Measurements from ENCODE around the gene ZNF100.
"Not testable (repeated sequence)": the region's sequence is repeated elsewhere in the genome, so short reads cannot be mapped to it uniquely, and the experiment has no call there.

ZNF100 gene

DNA sequence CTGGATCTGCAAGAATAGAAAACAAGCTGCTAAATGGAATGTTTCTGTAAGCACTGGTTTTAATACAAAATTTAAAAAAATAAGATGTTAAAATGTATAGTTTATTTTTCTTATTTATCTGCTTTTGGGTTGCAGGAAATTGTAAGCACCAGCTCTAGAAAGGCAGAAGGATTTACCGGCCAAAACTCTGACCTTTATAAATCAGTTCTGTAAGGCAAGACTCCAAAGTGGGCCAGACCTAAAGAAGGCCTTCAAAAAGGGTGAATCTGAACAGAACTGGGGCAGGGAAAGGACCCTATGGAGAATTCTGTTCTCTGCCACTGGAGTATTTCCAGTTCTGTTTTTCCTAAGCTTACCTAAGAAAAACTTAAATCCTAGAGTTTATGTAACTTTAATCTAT lies 19.3 kb downstream of the ZNF100 start:
- Mint-ChIP-seq H3K9me3 (peaks cover 58% of the 10 kb centered on the region), H3K36me3 (ENCODE audit: low read depth) (peaks cover 95% of the 10 kb centered on the region), H3K4me1 (ENCODE audit: low read depth) (no peaks in the 10 kb centered on the region), H3K27ac (no peak overlapping the region), H3K27me3 (no peaks in the 10 kb centered on the region), H3K4me3 (no peak overlapping the region)
- intact Hi-C loops (cut with micrococcal nuclease): no loop called here

DNA sequence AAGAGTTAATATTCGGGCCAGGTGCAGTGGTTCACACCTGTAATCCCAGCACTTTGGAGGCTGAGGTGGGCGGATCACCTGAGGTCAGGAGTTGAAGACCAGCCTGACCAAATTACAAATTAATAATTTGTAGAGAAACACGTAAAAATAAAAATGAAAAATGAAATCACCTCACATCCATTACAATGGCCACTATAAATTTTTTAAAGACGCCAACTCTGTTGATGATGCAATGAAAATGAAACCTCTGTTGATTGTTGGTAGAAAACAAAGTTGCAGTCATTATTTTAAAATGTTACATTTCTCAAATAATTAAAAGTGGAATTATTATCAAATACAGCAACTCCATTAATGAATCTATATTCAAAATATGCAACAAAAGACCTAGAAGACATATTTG lies 26.8 kb downstream of the ZNF100 start:
- intact Hi-C loops (cut with micrococcal nuclease): no loop called here
- no peaks in the 10 kb centered on the region for H3K4me1 Mint-ChIP-seq (ENCODE audit: low read depth)

DNA sequence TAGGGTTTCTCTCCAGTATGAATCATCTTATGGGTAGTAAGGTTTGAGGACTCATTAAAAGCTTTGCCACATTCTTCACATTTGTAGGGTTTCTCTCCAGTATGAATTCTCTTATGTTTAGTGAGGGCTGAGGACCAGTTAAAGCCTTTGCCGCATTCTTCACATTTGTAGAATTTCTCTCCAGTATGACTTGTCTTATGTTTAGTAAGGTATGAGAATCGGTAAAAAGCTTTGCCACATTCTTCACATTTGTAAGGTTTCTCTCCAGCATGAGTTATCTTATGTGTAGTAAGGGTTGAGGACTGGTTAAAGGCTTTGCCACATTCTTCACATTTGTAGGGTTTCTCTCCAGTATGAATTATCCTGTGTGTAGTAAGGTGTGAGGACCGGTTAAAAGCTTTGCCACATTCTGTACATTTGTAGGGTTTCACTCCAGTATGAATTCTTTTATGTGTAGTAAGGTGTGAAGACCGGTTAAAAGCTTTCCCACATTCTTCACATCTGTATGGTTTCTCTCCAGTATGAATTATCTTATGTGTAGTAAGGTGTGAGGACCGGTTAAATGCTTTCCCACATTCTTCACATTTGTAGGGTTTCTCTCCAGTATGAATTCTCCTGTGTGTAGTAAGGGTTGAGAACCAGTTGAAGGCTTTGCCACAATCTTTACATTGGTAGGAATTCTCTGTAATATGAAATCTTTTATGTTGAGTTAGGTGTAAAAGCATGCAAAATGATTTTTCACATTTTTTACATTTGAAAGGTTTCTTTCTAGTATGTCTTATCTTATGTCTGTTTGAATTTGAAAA lies 40.2 kb downstream of the ZNF100 start:
- peaks cover 43% of the 10 kb centered on the region for H3K9me3 Mint-ChIP-seq
- not testable (repeated sequence) for H3K4me3 Mint-ChIP-seq

More for the DNA sequence above, 26.8 kb downstream of the ZNF100 start:
- H3K9me3 Mint-ChIP-seq: peaks cover 57% of the 10 kb centered on the region
- no peaks in the 10 kb centered on the region for H3K27me3 Mint-ChIP-seq
- no peak overlapping the region for H3K4me3 Mint-ChIP-seq
- peaks cover 99% of the 10 kb centered on the region for H3K36me3 Mint-ChIP-seq (ENCODE audit: low read depth)
- H3K27ac Mint-ChIP-seq: no peak overlapping the region

DNA sequence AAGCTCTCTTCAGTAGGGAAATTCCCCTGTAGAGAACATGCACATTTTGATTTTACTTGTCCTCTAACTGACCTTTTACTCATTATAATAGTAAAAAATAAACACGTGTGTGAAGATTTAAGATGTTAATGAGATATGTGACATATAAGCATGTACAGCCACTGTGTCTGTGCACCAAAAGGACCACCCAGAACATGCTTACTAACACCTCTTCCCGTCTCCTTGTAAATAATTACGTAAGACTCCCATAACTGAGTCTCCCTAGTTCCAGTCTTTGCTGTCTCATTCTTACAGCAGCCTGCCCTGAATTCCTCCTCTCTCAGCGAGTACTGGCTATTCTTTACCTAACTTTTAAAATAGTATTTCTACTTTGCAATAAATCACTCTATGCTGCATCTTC lies 53.6 kb downstream of the ZNF100 start:
- no peak overlapping the region for H3K27ac Mint-ChIP-seq
- no peak overlapping the region for H3K4me3 Mint-ChIP-seq
- peaks cover 48% of the 10 kb centered on the region for H3K9me3 Mint-ChIP-seq
- H3K4me1 Mint-ChIP-seq (ENCODE audit: low read depth): no peaks in the 10 kb centered on the region
- intact Hi-C loops (cut with micrococcal nuclease): no loop called here
- no peaks in the 10 kb centered on the region for H3K36me3 Mint-ChIP-seq (ENCODE audit: low read depth)
- no peaks in the 10 kb centered on the region for H3K27me3 Mint-ChIP-seq

More for the DNA sequence above, 40.2 kb downstream of the ZNF100 start:
- intact Hi-C loops (cut with micrococcal nuclease); H3K27ac Mint-ChIP-seq; H3K4me1 Mint-ChIP-seq (ENCODE audit: low read depth); H3K27me3 Mint-ChIP-seq: not testable (repeated sequence)
- H3K36me3 Mint-ChIP-seq (ENCODE audit: low read depth): peaks cover 61% of the 10 kb centered on the region

DNA sequence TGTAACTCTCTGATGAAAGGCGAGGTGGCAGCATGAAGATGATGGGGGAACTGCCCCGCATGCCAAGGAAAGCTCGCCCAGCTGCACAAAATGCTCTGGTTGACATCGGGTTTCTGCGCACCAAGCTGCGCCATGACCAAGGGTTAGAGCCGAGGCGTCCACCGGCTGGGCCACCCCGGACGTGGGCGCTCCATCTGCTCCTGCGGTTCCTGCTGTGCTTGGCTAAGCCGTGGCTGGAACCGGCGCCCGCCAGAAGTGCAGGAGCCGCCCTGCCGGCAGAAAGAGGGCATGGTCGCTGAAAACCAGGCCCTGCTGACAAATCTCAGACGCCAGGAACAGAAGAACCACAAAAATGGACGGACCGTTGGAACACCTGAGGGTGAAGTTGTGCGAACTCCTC lies 57.9 kb downstream of the ZNF100 start:
- Mint-ChIP-seq H3K9me3 (peaks cover 54% of the 10 kb centered on the region), H3K36me3 (ENCODE audit: low read depth) (no peaks in the 10 kb centered on the region), H3K4me3 (no peak overlapping the region), H3K4me1 (ENCODE audit: low read depth) (no peaks in the 10 kb centered on the region), H3K27me3 (no peaks in the 10 kb centered on the region), H3K27ac (no peak overlapping the region)
- intact Hi-C loops (cut with micrococcal nuclease): no loop called here

DNA sequence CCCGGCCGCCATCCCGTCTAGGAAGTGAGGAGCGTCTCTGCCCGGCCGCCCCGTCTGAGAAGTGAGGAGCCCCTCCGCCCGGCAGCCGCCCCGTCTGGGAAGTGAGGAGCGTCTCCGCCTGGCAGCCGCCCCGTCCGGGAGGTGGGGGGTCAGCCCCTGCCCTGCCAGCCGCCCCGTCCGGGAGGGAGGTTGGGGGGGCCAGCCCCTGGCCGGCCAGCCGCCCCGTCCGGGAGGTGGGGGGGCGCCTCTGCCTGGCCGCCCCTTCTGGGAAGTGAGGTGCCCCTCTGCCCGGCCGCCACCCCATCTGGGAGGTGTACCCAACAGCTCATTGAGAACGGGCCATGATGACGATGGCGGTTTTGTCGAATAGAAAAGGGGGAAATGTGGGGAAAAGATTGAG lies 59.5 kb downstream of the ZNF100 start:
- H3K27ac Mint-ChIP-seq; H3K27me3 Mint-ChIP-seq; intact Hi-C loops (cut with micrococcal nuclease); H3K4me3 Mint-ChIP-seq; H3K36me3 Mint-ChIP-seq (ENCODE audit: low read depth); H3K4me1 Mint-ChIP-seq (ENCODE audit: low read depth): not testable (repeated sequence)
- H3K9me3 Mint-ChIP-seq: peaks cover 43% of the 10 kb centered on the region

DNA sequence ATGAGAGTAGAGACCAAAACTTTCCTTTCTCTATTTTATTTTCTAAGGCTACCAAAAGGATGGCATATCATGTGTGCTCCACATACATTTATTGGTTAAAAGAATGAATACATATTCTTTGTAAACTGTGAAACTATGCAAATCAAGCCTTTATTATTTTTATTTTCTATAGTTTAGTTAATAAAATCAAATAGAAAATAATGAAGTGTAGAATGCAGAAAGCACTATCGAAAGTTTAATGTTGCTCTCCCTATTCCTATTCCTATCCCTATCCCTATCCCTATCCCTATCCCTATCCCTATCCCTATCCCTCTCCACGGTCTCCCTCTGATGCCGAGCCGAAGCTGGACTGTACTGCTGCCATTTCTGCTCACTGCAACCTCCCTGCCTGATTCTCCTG lies 60.3 kb downstream of the ZNF100 start:
- Mint-ChIP-seq H3K9me3 (peaks cover 43% of the 10 kb centered on the region), H3K27ac (no peak overlapping the region), H3K4me3 (no peak overlapping the region), H3K27me3 (no peaks in the 10 kb centered on the region), H3K4me1 (ENCODE audit: low read depth) (no peaks in the 10 kb centered on the region), H3K36me3 (ENCODE audit: low read depth) (no peaks in the 10 kb centered on the region)
- intact Hi-C loops (cut with micrococcal nuclease): no loop called here

DNA sequence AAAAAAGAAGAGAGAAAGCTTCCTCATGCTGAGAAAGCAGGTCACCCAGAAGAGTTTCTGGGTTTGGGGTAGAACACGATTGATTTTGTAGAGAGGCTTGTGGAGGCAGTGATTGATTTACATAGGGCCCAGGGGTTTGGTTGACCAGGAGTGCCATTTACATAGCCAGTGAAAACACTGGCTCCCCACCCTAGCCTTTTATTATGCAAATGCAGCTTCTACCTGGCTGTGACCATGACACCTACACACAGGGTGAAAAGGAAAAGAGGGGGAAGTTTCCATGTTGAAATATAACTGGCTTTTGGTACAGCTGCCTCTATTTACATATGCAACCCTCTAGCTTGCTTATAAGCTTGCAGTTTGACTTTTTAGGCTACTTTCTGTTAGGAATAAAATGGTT lies 62.0 kb downstream of the ZNF100 start:
- no peak overlapping the region for H3K27ac Mint-ChIP-seq
- no peaks in the 10 kb centered on the region for H3K36me3 Mint-ChIP-seq (ENCODE audit: low read depth)
- H3K27me3 Mint-ChIP-seq: no peaks in the 10 kb centered on the region
- intact Hi-C loops (cut with micrococcal nuclease): no loop called here
- H3K9me3 Mint-ChIP-seq: peaks cover 43% of the 10 kb centered on the region
- no peak overlapping the region for H3K4me3 Mint-ChIP-seq
- H3K4me1 Mint-ChIP-seq (ENCODE audit: low read depth): no peaks in the 10 kb centered on the region

DNA sequence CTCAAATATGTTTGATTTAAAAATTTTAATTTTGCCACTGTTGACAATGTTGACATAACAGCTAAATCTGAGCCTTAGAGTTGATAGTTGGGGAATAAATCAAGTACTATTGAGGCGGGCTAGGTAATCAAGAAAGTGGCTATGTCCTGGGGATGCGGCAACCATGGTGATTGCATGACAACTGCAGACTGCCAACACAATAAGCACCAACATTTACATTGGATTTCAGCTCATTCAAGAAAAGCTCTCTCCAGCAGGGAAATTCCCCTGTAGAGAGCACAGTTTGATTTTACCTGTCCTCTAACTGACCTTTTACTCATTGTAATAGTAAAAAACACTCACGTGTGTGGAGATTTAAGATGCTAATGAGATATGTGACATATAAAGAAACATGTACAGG lies 63.1 kb downstream of the ZNF100 start:
- H3K9me3 Mint-ChIP-seq: peaks cover 35% of the 10 kb centered on the region
- no peaks in the 10 kb centered on the region for H3K4me1 Mint-ChIP-seq (ENCODE audit: low read depth)
- H3K36me3 Mint-ChIP-seq (ENCODE audit: low read depth): no peaks in the 10 kb centered on the region
- no peak overlapping the region for H3K4me3 Mint-ChIP-seq
- H3K27me3 Mint-ChIP-seq: no peaks in the 10 kb centered on the region
- H3K27ac Mint-ChIP-seq: no peak overlapping the region
- intact Hi-C loops (cut with micrococcal nuclease): no loop called here

DNA sequence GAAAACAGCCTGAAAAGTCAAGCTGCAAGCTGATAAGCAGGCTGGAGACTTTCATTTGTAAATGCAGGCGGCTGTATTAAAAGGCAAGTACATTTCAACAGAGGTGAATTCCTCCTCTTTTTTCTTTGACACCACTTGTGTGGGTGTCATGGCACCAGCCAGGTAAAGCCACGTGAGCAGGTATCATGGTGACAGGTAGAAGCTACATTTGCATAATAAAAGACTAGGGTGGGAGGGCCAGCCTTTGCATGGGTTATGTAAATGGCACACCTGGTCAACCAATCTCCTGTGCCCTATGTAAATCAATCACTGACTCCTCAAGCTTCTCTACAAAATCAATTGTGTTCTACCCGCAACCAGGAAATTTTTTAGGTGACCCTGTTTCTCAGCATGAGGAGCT lies 68.2 kb downstream of the ZNF100 start:
- Mint-ChIP-seq H3K27ac (no peak overlapping the region), H3K4me3 (no peak overlapping the region), H3K27me3 (no peaks in the 10 kb centered on the region), H3K4me1 (ENCODE audit: low read depth) (no peaks in the 10 kb centered on the region), H3K9me3 (no peaks in the 10 kb centered on the region), H3K36me3 (ENCODE audit: low read depth) (no peaks in the 10 kb centered on the region)
- intact Hi-C loops (cut with micrococcal nuclease): loop anchor here (2.0 to 5.0 kb wide), 2 partner anchors 217 to 496 kb away; no protein-coding TSS in a partner anchor

DNA sequence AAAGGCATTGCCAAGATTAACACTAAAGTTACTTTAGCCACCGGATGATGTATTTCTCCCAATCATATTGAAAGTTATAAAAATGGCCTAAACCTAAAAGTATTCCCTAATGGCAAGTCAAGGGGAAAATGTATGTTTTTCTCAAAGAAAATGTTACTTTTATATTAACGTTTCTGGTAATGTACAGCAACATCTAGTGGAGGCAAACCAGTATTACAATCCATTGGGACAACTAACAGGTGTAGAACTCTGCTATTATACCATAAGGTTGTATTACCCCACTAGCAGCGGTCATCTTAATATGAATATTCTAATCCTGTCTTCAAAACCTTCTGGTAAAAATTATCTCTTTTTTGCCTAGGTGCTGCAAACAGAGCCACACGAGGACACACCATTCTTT lies 69.2 kb downstream of the ZNF100 start:
- Mint-ChIP-seq H3K27me3 (no peaks in the 10 kb centered on the region), H3K4me1 (ENCODE audit: low read depth) (no peaks in the 10 kb centered on the region), H3K4me3 (no peak overlapping the region), H3K9me3 (no peaks in the 10 kb centered on the region), H3K27ac (no peak overlapping the region), H3K36me3 (ENCODE audit: low read depth) (no peaks in the 10 kb centered on the region)
- intact Hi-C loops (cut with micrococcal nuclease): loop anchor here (2.0 to 5.0 kb wide), 2 partner anchors 216 to 495 kb away; no protein-coding TSS in a partner anchor

DNA sequence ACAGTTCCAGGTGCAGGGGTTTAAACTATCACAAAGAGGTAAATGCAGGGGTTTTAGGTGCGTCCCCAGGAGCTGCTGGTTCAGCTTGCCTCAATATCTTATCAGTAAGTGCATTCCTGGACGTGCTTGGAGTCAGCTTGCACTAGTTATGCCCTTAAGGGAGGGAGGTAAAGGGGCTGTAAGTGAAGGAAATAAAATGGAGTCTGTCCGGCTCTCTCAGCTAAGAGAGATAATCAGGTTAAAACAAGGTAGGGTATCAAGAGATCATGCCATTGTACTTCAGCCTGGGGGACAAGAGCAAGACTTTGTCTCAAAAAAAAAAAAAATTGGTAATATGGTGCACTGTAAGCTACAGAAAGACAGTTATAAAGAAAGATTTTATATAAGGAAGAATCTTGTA lies 69.7 kb downstream of the ZNF100 start:
- Mint-ChIP-seq H3K4me1 (ENCODE audit: low read depth) (no peaks in the 10 kb centered on the region), H3K36me3 (ENCODE audit: low read depth) (no peaks in the 10 kb centered on the region), H3K27me3 (no peaks in the 10 kb centered on the region), H3K9me3 (no peaks in the 10 kb centered on the region), H3K4me3 (no peak overlapping the region), H3K27ac (no peak overlapping the region)
- intact Hi-C loops (cut with micrococcal nuclease): loop anchor here (2.0 to 5.0 kb wide), 2 partner anchors 215 to 495 kb away; no protein-coding TSS in a partner anchor

DNA sequence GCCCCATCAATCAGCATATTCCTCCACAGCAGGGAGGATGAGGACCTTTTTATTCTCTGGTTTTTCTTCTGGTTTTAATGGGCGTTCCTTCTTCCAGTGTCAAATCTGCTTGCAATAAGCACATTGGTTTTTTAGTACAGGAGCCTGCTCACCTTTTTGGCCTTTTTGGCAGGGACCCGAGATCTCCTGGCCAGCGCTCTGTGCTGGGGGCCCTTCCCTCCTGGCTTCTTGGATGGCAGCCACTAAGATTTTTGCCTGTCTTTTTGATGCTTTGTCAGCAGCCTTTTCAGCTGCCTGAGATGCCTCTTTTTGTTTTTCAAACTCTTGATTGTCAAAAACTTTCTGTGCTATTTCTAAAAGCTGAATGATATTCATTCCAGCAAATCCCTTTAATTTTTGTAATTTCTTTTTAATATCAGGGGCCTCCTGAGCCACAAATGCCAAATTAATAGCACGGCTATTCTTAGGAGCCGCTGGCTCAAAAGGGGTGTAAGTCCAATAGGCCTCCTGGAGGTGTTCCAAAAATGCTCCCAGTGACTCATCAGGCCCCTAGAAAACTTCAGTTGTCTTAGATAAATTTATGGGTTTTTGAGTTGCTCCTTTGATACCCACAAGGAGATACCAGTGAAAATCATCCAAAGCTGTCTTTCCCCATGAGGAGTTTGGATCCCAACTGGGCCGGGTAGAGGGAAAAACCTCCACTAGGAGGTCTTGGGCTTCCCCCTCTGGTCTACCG lies 73.0 kb downstream of the ZNF100 start:
- Mint-ChIP-seq H3K4me1 (ENCODE audit: low read depth) (no peaks in the 10 kb centered on the region), H3K27ac (no peak overlapping the region), H3K9me3 (no peaks in the 10 kb centered on the region), H3K4me3 (no peak overlapping the region), H3K36me3 (ENCODE audit: low read depth) (no peaks in the 10 kb centered on the region), H3K27me3 (no peaks in the 10 kb centered on the region)
- intact Hi-C loops (cut with micrococcal nuclease): no loop called here

DNA sequence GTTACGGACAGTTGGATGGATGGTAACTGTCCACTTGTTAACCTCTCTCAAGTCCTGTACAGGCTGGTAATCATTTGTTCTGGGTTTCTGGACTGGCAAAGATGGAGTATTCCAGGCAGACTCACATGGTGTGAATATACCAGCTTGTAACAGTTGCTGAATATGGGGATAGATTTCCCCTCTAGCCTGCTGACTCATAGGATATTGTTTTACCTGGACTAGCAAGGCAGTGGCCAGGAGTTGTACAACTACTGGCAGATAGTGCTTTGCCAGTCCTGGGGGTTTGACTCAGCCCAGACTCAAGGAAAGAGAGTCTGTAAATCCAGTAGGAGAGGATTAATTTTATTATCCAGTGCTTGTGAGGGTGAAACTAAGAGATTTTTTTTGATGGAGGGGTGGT lies 74.0 kb downstream of the ZNF100 start:
- H3K27me3 Mint-ChIP-seq: no peaks in the 10 kb centered on the region
- no peak overlapping the region for H3K4me3 Mint-ChIP-seq
- no peaks in the 10 kb centered on the region for H3K9me3 Mint-ChIP-seq
- no peaks in the 10 kb centered on the region for H3K36me3 Mint-ChIP-seq (ENCODE audit: low read depth)
- no peak overlapping the region for H3K27ac Mint-ChIP-seq
- intact Hi-C loops (cut with micrococcal nuclease): no loop called here
- no peaks in the 10 kb centered on the region for H3K4me1 Mint-ChIP-seq (ENCODE audit: low read depth)

All from dendritic cell treated with granulocyte-macrophage colony-stimulating factor and Interleukin-4, amounts not matched to agents 40 ng/mL and 50 ng/mL, for 4 days (primary cell).